ENCODE results near the gene SSR3. TPM values are rescaled to one million over a fixed set of nuclear protein-coding genes. Genes with fewer than 3 reads are reported as not detected.

SSR3 gene
- total RNA-seq, 1 experiment from 2014 or later, result 178 TPM

DNA sequence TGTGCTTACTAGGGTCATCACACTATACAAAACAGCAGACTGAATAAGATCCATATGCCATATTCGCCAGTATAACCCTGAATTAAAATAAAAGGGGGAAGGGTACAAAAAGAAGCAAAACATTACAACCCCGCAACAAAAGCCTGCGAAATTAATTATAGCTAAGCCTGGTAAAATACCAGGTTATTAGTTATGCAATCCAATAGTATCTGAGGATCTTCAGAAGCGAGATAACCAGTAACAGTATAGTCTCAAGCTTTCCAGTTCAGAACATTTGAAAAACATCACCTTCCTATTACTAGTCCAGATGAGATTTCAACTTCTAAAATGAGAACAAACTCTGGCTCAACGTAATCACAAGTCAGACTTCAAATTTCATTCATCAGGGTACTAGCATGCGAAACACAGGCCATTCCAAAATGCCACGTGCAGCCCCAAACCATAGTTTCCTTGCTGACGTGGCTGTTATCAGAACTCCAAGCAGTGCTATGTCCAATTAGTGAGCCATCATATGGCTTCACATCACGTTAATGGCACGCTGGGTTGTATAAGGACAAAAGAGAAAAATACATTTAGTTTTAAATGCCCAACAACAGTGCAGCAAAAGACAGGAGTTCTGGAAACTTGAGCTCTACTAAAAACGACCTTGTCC is 1.1 kb downstream of the SSR3 start:
- ATAC-seq (no peak; the same call in 1 of the 2 replicates), DNase-seq (peak; percentile 42)

DNA sequence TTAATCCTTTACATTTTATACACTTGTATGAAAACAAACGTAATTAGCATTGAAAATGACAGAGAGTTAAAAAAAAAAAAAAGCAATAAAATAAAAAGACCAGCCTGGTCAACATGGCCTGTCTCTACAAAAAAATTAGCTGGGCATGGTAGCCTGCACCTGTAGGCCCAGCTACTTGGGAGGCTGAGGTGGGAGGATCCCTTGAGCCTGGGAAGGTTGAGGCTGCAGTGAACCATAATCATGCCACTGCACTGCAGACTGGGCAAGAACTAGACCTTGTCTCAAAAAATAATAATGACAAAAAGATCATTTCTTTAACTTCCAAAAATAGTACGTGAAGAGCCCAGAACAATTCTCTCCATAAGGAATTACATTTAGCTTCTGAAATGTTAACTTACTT is 1.9 kb downstream of the SSR3 start:
- H2AFZ ChIP-seq (ENCODE audit: low read length), result no peak overlapping the region
- H3F3A ChIP-seq (ENCODE audit: low read length, unreplicated experiment), result no peaks in the 10 kb centered on the region
- no TSS peak for BruUV-seq (replicated peaks)
- ChIA-PET CTCF (interaction anchor here (0.6 kb wide), 1 partner anchor 123 kb away, joined by 5 read pairs; no protein-coding TSS in a partner anchor), POLR2A (ENCODE audit: unreplicated experiment) (no interaction called here)
- no peaks in the 10 kb centered on the region for H3K9me2 ChIP-seq (replicated peaks; ENCODE audit: low read length)
- peaks cover 70% of the 10 kb centered on the region for H3K79me2 ChIP-seq (ENCODE audit: low read length)
- peaks cover 19% of the 10 kb centered on the region; the same call in 1 of the 2 replicates for H4K20me1 ChIP-seq (ENCODE audit: low read length)
- no peaks in the 10 kb centered on the region for H3K9me3 ChIP-seq (ENCODE audit: low read length)
- H3K4me2 ChIP-seq (ENCODE audit: low read length), result peak overlapping the region; percentile 93
- TF ChIP-seq EZH2phosphoT487 (IDR thresholded peaks at IDR 0.05; ENCODE audit: borderline replicate concordance, low read length), result no peak
- TF ChIP-seq EZH2 (IDR thresholded peaks at IDR 0.05; ENCODE audit: low read length, unreplicated experiment), result no peak
- TF ChIP-seq, protein P1, sequence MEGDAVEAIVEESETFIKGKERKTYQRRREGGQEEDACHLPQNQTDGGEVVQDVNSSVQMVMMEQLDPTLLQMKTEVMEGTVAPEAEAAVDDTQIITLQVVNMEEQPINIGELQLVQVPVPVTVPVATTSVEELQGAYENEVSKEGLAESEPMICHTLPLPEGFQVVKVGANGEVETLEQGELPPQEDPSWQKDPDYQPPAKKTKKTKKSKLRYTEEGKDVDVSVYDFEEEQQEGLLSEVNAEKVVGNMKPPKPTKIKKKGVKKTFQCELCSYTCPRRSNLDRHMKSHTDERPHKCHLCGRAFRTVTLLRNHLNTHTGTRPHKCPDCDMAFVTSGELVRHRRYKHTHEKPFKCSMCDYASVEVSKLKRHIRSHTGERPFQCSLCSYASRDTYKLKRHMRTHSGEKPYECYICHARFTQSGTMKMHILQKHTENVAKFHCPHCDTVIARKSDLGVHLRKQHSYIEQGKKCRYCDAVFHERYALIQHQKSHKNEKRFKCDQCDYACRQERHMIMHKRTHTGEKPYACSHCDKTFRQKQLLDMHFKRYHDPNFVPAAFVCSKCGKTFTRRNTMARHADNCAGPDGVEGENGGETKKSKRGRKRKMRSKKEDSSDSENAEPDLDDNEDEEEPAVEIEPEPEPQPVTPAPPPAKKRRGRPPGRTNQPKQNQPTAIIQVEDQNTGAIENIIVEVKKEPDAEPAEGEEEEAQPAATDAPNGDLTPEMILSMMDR (conservative IDR thresholded peaks at IDR 0.05; ENCODE audit: low read depth, low read length), result no peak
- peak overlapping the region; percentile 96 for H3K9ac ChIP-seq (ENCODE audit: low read length)
- peak overlapping the region; percentile 96 for H3K4me3 ChIP-seq (ENCODE audit: low read length)
- peaks cover 50% of the 10 kb centered on the region for H3K36me3 ChIP-seq (ENCODE audit: low read depth, low read length)
- DNase-seq, result no peak
- peaks cover 36% of the 10 kb centered on the region for H3K4me1 ChIP-seq (ENCODE audit: insufficient read depth, low read length)
- intact Hi-C loops (cut with micrococcal nuclease), result loop anchor here (10.0 kb wide), 1 partner anchor 232 kb away; no protein-coding TSS in a partner anchor
- no peak overlapping the region for H3K27ac ChIP-seq (ENCODE audit: low read length)
- ATAC-seq, result no peak
- H3K27me3 ChIP-seq (ENCODE audit: low read length), result no peaks in the 10 kb centered on the region

More for the DNA sequence above, 1.1 kb downstream of the SSR3 start:
- no peaks in the 10 kb centered on the region for H3K9me2 ChIP-seq (replicated peaks; ENCODE audit: low read length)
- peak overlapping the region; percentile 96 for H3K4me3 ChIP-seq (ENCODE audit: low read length)
- H3K4me1 ChIP-seq (ENCODE audit: insufficient read depth, low read length), result peaks cover 36% of the 10 kb centered on the region
- H3F3A ChIP-seq (ENCODE audit: low read length, unreplicated experiment), result no peaks in the 10 kb centered on the region
- no peaks in the 10 kb centered on the region for H3K27me3 ChIP-seq (ENCODE audit: low read length)
- no peak overlapping the region for H2AFZ ChIP-seq (ENCODE audit: low read length)
- no peaks in the 10 kb centered on the region for H3K9me3 ChIP-seq (ENCODE audit: low read length)
- POLR2A ChIA-PET (ENCODE audit: unreplicated experiment), result no interaction called here
- H3K36me3 ChIP-seq (ENCODE audit: low read depth, low read length), result peaks cover 41% of the 10 kb centered on the region
- peak overlapping the region; percentile 96 for H3K9ac ChIP-seq (ENCODE audit: low read length)
- CTCF ChIA-PET, result no interaction called here
- TF ChIP-seq, protein P1 (conservative IDR thresholded peaks at IDR 0.05; ENCODE audit: low read depth, low read length), result no peak
- TF ChIP-seq EZH2phosphoT487 (IDR thresholded peaks at IDR 0.05; ENCODE audit: borderline replicate concordance, low read length), result no peak
- peak overlapping the region; percentile 93 for H3K4me2 ChIP-seq (ENCODE audit: low read length)
- TSS peak; percentile 43 for BruUV-seq (replicated peaks)
- peak overlapping the region; percentile 54 for H3K27ac ChIP-seq (ENCODE audit: low read length)
- intact Hi-C loops (cut with micrococcal nuclease), result loop anchor here (2.0 to 10.0 kb wide), 3 partner anchors 77 to 527 kb away; no protein-coding TSS in a partner anchor
- peaks cover 19% of the 10 kb centered on the region; the same call in 1 of the 2 replicates for H4K20me1 ChIP-seq (ENCODE audit: low read length)
- peaks cover 61% of the 10 kb centered on the region for H3K79me2 ChIP-seq (ENCODE audit: low read length)

DNA sequence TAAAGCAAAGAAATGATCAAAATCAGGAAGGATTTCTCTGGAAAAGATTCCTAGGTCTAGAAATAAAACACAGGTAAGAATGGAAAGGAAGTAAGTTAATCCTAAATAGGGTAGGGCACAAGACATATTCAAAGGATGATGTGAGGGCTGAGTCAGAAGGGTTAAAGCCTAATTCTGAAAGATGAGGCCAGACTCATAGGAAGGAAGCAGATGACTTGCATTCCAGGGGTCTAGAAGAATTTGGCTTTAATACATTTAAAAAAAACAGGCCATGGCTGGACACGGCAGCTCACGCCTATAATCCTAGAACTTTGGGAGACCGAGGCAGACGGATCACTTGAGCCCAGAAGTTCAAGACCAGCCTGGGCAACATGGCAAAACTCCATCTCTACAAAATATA is 3.2 kb downstream of the SSR3 start:
- H3K4me1 ChIP-seq (ENCODE audit: insufficient read depth, low read length), result peaks cover 36% of the 10 kb centered on the region
- H3K79me2 ChIP-seq (ENCODE audit: low read length), result peaks cover 82% of the 10 kb centered on the region
- H3K9me2 ChIP-seq (replicated peaks; ENCODE audit: low read length), result no peaks in the 10 kb centered on the region
- H2AFZ ChIP-seq (ENCODE audit: low read length), result no peak overlapping the region
- ChIA-PET POLR2A (ENCODE audit: unreplicated experiment) (no interaction called here), CTCF (no interaction called here)
- TF ChIP-seq, protein P1 (conservative IDR thresholded peaks at IDR 0.05; ENCODE audit: low read depth, low read length), result no peak
- no peak for TF ChIP-seq EZH2 (IDR thresholded peaks at IDR 0.05; ENCODE audit: low read length, unreplicated experiment)
- TF ChIP-seq EZH2phosphoT487 (IDR thresholded peaks at IDR 0.05; ENCODE audit: borderline replicate concordance, low read length), result no peak
- peak overlapping the region; percentile 93 for H3K4me2 ChIP-seq (ENCODE audit: low read length)
- peak; percentile 2; the same call in 1 of the 2 replicates for ATAC-seq
- intact Hi-C loops (cut with micrococcal nuclease), result loop anchor here (10.0 kb wide), 1 partner anchor 233 kb away; no protein-coding TSS in a partner anchor
- H3K4me3 ChIP-seq (ENCODE audit: low read length), result peak overlapping the region; percentile 20; the same call in 1 of the 2 replicates
- peak; percentile 76 for DNase-seq
- H3F3A ChIP-seq (ENCODE audit: low read length, unreplicated experiment), result no peaks in the 10 kb centered on the region
- peaks cover 62% of the 10 kb centered on the region for H3K36me3 ChIP-seq (ENCODE audit: low read depth, low read length)
- H3K27me3 ChIP-seq (ENCODE audit: low read length), result no peaks in the 10 kb centered on the region
- no peaks in the 10 kb centered on the region for H3K9me3 ChIP-seq (ENCODE audit: low read length)
- H3K9ac ChIP-seq (ENCODE audit: low read length), result no peak overlapping the region
- H3K27ac ChIP-seq (ENCODE audit: low read length), result peak overlapping the region; percentile 46
- BruUV-seq (replicated peaks), result no TSS peak
- peaks cover 19% of the 10 kb centered on the region; the same call in 1 of the 2 replicates for H4K20me1 ChIP-seq (ENCODE audit: low read length)
